Neural cell (in vitro differentiated cells): ENCODE data around the gene TMEM253. TPM values are rescaled to one million over a fixed set of nuclear protein-coding genes. Genes with fewer than 3 reads are reported as not detected.

Experiments
- H2AFZ ChIP-seq: fragments of 200-600, 300-800 bp; sonication (generic), shearing (Covaris generic); 2 replicates; pipeline ENCODE4 v1.6.0; 2014; ENCODE audit warnings: low read depth, mild to moderate bottlenecking, antibody characterized with exemption, low read length, moderate library complexity
- H3F3A ChIP-seq: fragments of 200-600 bp; shearing (Covaris generic); 2 replicates; pipeline ENCODE4 v1.6.1; 2016; ENCODE audit warnings: mild to moderate bottlenecking, moderate library complexity, mixed read lengths, antibody characterized with exemption, low read length; ENCODE audit not compliant: insufficient read depth, poor library complexity, severe bottlenecking
- H3K27ac ChIP-seq: fragments of 200-600, 300-800 bp; sonication (generic), shearing (Covaris generic); 2 replicates; pipeline ENCODE4 v1.5.1; 2014; ENCODE audit warnings: mild to moderate bottlenecking, low read length, moderate library complexity
- H3K27me3 ChIP-seq: fragments of 300-800, 200-600 bp; sonication (generic), shearing (Covaris generic); 2 replicates; pipeline ENCODE4 v1.6.0; 2014; ENCODE audit warnings: mild to moderate bottlenecking, low read depth, low read length, moderate library complexity; ENCODE audit not compliant: insufficient read depth
- H3K36me3 ChIP-seq: fragments of 300-800, 200-600 bp; sonication (generic), shearing (Covaris generic); 2 replicates; pipeline ENCODE4 v1.5.1; 2014; ENCODE audit warnings: mild to moderate bottlenecking, antibody characterized with exemption, low read length, moderate library complexity; ENCODE audit not compliant: insufficient read depth
- H3K4me2 ChIP-seq: fragments of 300-800, 200-600 bp; sonication (generic), shearing (Covaris generic); 2 replicates; pipeline ENCODE4 v1.6.0; 2014; ENCODE audit warnings: mild to moderate bottlenecking, low read length
- H3K4me3 ChIP-seq: fragments of 300-800, 200-600 bp; sonication (generic), shearing (Covaris generic); 2 replicates; pipeline ENCODE4 v1.5.1; 2014; ENCODE audit warnings: mild to moderate bottlenecking, low read length, moderate library complexity
- H3K79me2 ChIP-seq: fragments of 200-600 bp; shearing (Covaris generic); replicated peaks from 2 replicates; pipeline ENCODE4 v1.6.0; 2014; ENCODE audit warnings: mild to moderate bottlenecking, low read length, moderate library complexity; ENCODE audit not compliant: insufficient read depth
- H3K9ac ChIP-seq: fragments of 300-800, 200-600 bp; sonication (generic), shearing (Covaris generic); 2 replicates; pipeline ENCODE4 v1.6.1; 2016; ENCODE audit warnings: mild to moderate bottlenecking, low read length, mixed read lengths
- H3K9me2 ChIP-seq: fragments of 200-600 bp; shearing (Covaris generic); 2 replicates; pipeline ENCODE4 v1.6.1; 2016; ENCODE audit warnings: mild to moderate bottlenecking, low read length, mixed read lengths; ENCODE audit not compliant: insufficient read depth
- H3K9me3 ChIP-seq: fragments of 200-600, 300-800 bp; sonication (generic), shearing (Covaris generic); 2 replicates; pipeline ENCODE4 v1.6.1; 2016; ENCODE audit warnings: mild to moderate bottlenecking, mixed run types, low read length, moderate library complexity, mixed read lengths
- H4K20me1 ChIP-seq: fragments of 200-600 bp; shearing (Covaris generic); 2 replicates; pipeline ENCODE4 v1.6.1; 2016; ENCODE audit warnings: mild to moderate bottlenecking, mixed run types; ENCODE audit not compliant: insufficient read depth
- EP300 ChIP-seq: fragments of 450-650 bp; conservative IDR thresholded peaks from 2 replicates; pipeline ENCODE4 v1.6.1; 2014; ENCODE audit warnings: antibody characterized with exemption, mild to moderate bottlenecking, moderate library complexity; ENCODE audit not compliant: poor library complexity, severe bottlenecking
- EZH2 ChIP-seq: fragments of 200-600, 300-800 bp; shearing (Covaris generic), sonication (generic); IDR thresholded peaks from 2 replicates; pipeline ENCODE4 v1.6.1; 2014; ENCODE audit warnings: antibody characterized with exemption, low read length, borderline replicate concordance, mild to moderate bottlenecking; ENCODE audit not compliant: insufficient read depth, poor library complexity, severe bottlenecking
- MXI1 ChIP-seq: fragments of 450-650 bp; conservative IDR thresholded peaks from 2 replicates; pipeline ENCODE4 v1.6.1; 2014; ENCODE audit warnings: antibody characterized with exemption, mild to moderate bottlenecking; ENCODE audit not compliant: poor library complexity, severe bottlenecking
- POLR2AphosphoS5 ChIP-seq: IDR thresholded peaks from 2 replicates; pipeline ENCODE4 v1.6.1; 2012
- RAD21 ChIP-seq: fragments of 450-650 bp; conservative IDR thresholded peaks from 2 replicates; pipeline ENCODE4 v1.6.1; 2014; ENCODE audit warnings: antibody characterized with exemption, mild to moderate bottlenecking, moderate library complexity
- REST ChIP-seq: IDR thresholded peaks from 2 replicates; pipeline ENCODE4 v1.6.1; 2012; ENCODE audit warnings: borderline replicate concordance
- SMC3 ChIP-seq: fragments of 450-650 bp; conservative IDR thresholded peaks from 2 replicates; pipeline ENCODE4 v1.6.1; 2014; ENCODE audit warnings: antibody characterized with exemption, mild to moderate bottlenecking, moderate library complexity; ENCODE audit not compliant: poor library complexity
- TAF1 ChIP-seq: IDR thresholded peaks from 2 replicates; pipeline ENCODE4 v1.6.1; 2012; ENCODE audit warnings: low read depth
- polyA plus RNA-seq: library from polyadenylated mRNA; depleted of rRNA; stranded (reverse); fragments of >200 nt; gene quantifications from 2 replicates; pipeline ENCODE4 v1.2.3, GENCODE V29; 2014
- TF ChIP-seq, protein P1 (sequence below): fragments of 450-650 bp; IDR thresholded peaks from 2 replicates; pipeline ENCODE4 v1.5.1; 2014; ENCODE audit warnings: antibody characterized with exemption, mild to moderate bottlenecking, moderate library complexity; ENCODE audit not compliant: poor library complexity, severe bottlenecking

TMEM253 gene
- polyA plus RNA-seq, 1 donor from 2014 or later: 0.26 TPM

- H3K79me2 ChIP-seq: peaks cover 7% of the 10 kb centered on the region
These were observed 32.1 kb upstream of the TMEM253 start for GRCh38 chr14:21068521-21069387.

More at GRCh38 chr14:21068521-21069387, 32.1 kb upstream of the TMEM253 start:
- Histone ChIP-seq H3K4me3 (peak overlapping the region; percentile 78), H3K9me3 (no peaks in the 10 kb centered on the region), H4K20me1 (no peaks in the 10 kb centered on the region), H3K4me2 (peak overlapping the region; percentile 86), H3K27me3 (no peaks in the 10 kb centered on the region), H3K36me3 (no peaks in the 10 kb centered on the region), H3K27ac (peak overlapping the region; percentile 88), H3K9ac (peak overlapping the region; percentile 92), H3F3A (peaks cover 4% of the 10 kb centered on the region), H2AFZ (peak overlapping the region; percentile 88), H3K9me2 (no peaks in the 10 kb centered on the region)
- TF ChIP-seq REST: no peak
- TF ChIP-seq, protein P1, sequence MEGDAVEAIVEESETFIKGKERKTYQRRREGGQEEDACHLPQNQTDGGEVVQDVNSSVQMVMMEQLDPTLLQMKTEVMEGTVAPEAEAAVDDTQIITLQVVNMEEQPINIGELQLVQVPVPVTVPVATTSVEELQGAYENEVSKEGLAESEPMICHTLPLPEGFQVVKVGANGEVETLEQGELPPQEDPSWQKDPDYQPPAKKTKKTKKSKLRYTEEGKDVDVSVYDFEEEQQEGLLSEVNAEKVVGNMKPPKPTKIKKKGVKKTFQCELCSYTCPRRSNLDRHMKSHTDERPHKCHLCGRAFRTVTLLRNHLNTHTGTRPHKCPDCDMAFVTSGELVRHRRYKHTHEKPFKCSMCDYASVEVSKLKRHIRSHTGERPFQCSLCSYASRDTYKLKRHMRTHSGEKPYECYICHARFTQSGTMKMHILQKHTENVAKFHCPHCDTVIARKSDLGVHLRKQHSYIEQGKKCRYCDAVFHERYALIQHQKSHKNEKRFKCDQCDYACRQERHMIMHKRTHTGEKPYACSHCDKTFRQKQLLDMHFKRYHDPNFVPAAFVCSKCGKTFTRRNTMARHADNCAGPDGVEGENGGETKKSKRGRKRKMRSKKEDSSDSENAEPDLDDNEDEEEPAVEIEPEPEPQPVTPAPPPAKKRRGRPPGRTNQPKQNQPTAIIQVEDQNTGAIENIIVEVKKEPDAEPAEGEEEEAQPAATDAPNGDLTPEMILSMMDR: peak; percentile 73
- TF ChIP-seq TAF1: no peak
- no peak for TF ChIP-seq EZH2
- TF ChIP-seq MXI1: peak; percentile 5
- peak; percentile 82 for TF ChIP-seq RAD21
- peak; percentile 86 for TF ChIP-seq SMC3
- TF ChIP-seq POLR2AphosphoS5: no peak
- TF ChIP-seq EP300: no peak
